ENCODE measurements around the gene HNF1B.
"Not testable (repeated sequence)": the region's sequence is repeated elsewhere in the genome, so short reads cannot be mapped to it uniquely, and the experiment has no call there.

Gene HNF1B

DNA sequence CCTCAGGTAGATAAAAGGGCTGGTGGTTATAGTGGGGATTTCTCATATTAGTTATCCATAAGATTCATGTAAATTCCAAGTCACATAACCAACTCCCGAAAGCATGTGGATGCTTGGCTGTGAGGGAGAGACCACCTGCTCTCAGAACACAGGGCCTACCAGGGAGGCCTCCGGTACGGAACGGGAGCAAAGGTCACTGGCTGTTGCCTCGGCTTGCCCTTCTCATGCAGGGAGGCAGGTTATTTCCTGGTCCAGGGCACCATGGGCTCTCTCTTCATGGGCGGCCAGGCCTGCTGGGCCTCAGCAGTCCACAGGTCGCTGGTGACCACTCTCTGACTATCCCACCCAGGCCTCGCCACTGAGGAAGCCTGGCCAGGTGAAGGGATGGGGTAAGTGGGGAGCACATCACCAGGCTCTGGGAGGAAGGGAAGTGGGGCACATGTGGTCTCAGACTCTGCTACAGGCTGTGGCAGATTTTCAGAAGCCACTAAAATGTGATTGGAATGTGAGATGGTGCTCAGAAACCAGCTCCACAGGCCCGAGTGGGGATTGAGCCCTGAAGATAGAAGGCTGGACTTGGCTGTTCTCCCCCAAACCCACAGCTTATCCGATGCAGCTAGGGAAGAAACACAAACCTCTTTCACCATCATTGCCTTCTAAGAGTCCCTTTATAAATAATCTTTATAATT lies 45.4 kb downstream of the HNF1B start:
- no peak for FAIRE-seq

DNA sequence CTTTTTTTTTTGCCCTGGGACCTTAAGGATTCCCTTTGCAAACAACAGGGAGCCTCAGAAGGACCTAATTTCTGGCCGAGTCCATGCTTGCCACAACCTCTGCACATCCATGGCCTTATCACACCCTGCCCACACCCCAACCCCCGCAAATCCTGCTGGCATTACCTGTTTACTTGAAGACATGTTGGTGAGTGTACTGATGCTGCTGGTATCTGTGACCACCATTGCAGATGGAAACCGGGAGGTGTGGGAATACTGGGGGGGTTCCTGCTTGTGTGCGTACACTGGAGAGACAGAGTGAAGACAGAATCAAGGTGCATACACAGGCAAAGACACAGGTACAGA lies 46.0 kb downstream of the HNF1B start:
- FAIRE-seq: no peak

DNA sequence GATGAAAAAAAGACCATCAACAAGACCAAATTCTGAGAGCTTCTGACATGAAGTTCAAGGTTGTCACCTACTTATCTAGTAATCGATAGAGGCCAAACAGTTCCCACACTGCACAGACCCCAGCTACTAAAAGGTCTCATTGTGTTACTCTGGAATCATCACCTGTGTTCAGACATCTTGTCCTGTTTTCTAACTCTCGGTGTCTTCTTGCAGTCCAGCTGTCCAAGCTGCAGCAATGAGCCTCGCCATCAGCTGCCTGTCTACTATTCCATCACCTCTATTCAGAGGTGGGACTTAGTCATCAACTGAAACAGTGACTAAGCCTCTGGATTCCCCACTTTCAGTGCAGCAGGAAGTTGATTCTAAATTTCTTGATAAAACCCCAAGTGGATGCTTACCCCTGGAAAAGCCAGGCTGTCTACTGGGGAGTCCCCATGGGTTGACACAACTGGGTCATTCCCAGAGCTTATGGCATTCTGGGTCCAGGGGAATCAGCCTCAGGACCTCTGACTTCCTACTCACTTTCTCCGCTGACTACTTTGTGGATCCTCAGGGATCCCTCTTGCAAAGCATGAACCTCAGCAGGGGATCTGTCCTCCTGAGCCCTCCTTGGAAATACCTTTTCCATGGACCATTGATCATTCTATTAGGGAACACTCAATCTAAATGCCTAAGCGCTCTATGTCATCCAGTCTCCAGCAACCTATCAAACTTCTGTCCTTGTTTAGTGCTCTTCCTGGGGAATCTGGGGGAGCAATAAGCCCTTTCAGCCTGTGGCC lies 46.5 kb downstream of the HNF1B start:
- FAIRE-seq: no peak

DNA sequence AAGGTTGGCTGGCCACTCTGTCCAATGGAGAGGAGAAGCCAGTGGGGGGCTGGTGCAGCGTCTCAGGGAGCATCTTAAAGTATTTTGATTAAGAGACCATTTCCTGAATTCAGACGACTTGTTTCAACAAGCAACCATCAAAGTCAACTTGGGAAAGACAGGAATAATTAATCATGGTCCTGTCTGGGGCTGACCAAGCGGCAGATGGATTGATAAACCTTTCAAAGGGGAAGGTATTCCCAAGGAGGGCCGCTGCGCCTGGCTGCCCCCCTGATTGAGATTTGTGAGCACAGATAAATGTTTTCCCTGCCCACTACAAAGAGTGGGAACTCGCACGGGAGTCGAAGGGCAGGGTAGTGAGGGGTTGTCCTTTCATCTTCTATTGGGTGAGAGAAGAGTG lies 47.5 kb downstream of the HNF1B start:
- FAIRE-seq: no peak

DNA sequence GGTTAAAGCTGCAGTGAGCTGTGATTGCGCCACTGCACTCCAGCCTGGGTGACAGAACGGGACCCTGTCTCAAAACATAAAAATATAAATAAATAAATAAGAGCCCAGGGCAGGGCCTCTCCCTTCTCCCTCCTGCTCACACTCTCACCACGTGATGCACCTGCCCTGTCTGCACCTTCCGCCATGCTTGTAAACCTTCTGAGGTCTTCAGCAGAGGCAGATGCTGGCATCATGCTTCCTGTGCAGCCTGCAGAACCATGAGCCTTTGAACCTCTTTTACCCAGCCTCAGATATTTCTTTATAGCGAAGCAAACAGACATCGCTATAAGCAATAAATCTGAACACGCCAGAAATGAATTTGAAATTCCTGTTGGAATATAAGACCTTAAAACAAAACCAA lies 48.5 kb downstream of the HNF1B start:
- no peak for FAIRE-seq

DNA sequence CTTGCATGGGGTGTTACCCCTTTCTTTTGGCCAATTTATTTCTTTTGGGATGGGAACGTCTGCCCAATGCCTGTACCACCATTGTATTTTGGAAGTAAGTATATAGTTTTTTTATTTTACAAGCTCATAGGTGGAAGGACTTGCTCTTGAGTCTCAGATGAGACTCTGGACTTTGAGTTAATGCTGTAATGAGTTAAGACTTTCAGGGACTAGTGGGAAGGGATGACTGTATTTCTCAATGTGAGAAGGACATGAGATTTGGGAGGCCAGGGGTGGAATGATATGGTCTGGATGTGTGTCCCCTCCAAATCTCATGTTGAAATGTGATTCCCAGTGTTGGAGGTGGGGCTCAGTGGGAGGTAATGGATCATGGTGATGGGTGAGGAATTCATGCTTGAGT lies 49.1 kb downstream of the HNF1B start:
- FAIRE-seq: no peak

DNA sequence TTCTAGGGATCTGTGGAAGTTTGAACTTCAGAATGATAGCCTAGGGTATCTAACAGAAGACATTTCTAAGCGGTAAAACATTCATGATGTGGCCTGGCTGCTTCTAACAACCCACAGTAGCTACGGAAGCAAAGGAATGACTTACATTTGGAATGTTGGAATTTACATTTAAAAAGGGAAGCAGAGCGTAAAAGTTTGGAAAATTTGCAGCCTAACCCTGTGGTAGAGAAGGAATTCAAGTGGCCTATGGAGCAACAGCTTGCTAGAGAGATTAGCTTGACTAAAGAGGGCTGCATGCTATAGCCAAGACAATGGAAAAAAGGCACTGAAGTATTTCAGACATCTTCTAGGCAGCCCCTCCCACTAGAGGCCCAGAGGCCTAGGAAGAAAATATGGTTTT lies 50.1 kb downstream of the HNF1B start:
- no peak for FAIRE-seq

DNA sequence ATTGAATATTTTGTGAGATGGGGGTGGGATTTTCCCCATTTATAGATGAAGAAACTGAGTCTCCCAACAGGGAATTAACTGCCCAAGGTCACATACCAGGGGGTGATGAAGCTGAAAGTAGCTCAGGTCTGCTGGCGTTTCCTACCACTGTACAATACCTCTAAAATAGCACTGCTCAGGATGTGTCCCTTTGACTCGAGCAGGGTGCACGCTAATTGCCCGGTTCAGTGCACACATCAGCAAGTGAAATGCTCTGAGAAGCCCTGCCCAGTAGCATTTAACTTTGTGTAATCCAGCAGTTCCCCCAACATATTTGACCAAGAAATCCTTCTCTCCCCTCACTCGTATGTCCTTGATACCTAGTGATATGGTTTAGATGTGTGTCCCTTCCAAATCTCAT lies 51.5 kb downstream of the HNF1B start:
- no peak for FAIRE-seq

DNA sequence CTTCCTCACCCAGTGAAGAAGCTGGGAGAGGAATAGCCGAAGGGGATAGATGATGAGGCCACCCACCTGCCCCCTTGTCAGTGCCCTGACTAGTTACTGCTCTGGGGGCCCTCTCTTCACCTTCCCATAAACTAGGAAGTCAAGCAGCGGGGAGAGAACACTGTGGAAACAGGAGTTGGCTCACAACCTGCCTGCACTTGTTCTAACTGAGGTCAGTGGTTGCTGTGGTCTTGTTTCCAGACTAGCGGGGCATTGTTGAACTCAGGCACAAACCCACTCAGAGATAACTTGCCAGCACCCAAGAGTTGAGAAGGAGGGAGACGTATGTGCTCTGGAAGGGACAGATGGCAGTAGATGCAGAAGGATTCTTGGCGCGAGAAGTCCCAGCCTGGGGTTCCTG lies 53.1 kb downstream of the HNF1B start:
- FAIRE-seq: no peak

DNA sequence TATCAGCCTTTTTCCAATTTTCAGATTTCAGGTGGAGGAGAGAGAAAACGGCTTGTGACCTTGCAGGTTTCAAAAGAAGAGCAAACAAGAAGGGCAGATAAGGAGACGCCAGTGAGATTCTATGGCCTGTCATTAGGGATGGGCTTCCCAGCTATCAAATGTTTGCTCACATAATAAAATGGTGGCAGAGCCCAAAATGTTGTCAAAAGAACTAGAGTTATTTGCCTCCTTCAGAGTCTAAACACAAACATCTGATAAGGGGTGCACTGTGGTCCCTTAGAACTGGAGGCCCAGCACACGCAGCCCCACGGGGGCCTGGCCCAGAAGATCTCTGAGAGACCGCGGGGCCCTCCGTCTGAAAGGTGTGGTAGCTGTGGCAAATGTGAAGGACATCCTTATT lies 55.5 kb downstream of the HNF1B start:
- no peak for FAIRE-seq

DNA sequence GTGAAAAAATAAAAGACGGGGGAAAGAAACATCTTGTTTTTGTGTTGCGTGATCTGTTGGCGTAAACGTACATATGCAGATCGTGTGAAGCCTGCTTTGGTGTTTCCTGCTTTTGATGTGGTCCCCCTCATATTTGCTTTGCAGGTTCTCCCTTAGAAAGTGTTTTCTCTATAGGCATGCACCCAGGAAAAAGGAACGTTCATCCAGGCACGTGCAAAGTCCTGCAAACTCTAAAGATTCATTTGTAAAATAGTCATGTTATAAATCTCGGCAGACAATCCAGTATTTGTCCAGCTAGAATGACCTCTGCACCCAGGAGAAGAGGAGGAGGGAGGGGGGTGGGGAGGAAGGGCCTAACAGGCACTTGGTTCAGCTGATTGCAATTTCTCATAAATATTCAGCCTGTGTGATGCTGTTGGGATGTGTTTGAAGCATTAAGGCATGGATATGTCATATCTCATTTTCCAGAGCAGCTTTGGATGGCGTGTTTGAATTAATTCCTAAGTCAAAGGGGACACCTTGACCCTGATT lies 61.3 kb downstream of the HNF1B start:
- no peak for FAIRE-seq

DNA sequence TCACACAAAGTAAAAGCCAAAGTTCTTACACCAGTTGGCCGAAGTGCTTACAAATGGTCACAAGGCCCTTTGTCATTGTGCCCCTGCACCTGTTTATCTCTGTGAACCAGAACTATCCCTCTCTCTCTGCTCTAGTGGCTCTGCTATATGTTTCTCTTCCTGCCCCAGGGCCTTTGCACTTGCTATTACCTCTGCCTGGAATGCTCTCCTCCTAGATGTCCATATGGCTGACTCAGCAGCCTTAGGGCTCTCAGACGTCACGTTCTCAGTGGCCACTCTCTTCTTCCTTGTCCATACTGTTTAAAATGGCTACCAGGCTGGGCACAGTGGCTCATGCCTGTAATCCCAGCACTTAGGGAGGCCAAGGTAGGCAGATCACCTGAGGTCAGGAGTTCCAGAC lies 62.9 kb downstream of the HNF1B start:
- no peak for FAIRE-seq

DNA sequence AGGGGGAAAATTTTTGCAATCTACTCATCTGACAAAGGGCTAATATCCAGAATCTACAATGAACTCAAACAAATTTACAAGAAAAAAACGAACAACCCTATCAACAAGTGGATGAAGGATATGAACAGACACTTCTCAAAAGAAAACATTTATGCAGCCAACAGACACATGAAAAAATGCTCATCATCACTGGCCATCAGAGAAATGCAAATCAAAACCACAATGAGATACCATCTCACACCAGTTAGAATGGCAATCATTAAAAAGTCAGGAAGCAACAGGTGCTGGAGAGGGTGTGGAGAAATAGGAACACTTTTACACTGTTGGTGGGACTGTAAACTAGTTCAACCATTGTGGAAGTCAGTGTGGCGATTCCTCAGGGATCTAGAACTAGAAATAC lies 64.9 kb downstream of the HNF1B start:
- not testable (repeated sequence) for FAIRE-seq

DNA sequence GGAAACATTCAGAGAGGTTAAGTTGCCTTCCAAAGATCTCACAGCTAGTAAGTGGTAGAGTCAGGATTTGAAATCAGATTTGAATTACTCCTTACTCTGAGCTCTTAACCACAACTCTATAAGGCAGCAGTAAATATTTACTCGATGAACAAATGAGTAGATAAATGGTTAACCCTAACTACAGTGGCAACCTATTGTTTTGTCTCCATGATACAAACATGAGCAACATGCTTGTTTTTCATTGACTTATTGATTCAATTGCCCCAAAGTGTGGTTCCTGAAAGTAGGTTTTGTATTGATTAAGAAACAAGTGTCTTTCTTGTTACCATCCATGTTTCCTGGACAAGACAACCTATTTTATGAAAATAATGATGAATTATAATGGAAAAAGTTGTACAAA lies 66.8 kb downstream of the HNF1B start:
- FAIRE-seq: no peak

DNA sequence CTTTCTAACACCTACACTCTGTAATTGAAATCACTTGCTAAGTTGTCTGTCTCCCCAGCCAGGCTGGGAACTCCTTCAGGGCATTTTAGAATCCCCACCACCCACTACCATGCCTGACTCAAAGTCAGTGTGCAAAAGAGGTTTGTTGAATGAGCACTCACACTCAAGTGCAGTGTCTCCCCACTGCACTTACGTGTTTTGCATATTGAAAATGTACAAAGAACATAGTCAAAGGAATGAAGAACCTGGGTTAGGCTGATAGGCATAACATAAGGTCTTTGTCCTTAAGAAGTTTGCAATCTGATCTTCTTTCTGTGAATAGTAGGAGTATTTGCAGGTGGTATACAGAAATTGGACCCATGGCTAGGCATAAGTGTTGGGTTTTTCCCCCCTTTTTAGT lies 67.8 kb downstream of the HNF1B start:
- no peak for FAIRE-seq

DNA sequence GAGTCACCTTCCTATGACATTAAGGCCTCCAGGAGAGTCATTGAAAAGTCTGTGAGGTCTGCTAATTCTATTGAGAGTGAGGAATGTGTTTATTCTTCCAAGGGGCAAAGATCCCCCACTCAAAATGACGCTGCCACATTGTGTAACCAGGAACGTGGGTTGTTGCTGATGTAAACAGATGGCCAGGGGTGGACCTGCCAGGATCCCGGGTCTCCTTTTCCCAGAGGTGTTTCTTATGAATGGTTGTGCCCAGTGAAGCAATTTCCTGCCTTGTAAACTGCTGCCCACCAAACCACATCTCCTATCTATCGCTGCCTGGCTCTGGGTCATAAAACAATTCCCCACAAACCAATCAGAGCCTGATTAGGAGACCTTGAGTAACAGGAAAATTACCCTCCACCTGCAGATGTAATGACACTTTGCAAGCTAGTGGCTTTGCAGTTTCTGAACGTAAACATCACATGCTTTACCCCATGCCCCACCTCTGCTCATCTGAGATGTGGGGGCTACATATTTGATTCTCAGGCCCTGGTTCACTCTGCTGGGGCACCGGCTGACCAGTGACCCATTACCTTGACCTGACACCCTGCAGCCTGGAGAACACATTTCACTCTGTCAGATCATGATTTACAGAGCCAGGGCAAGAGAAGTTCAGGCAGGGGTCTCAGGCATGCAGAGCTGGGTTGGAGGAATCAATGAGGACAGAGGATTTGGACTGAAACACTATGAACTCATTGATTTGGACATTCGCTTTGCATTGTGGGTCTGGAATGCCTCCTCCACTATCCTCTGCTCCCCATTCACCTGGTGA lies 68.5 kb downstream of the HNF1B start:
- FAIRE-seq: no peak

DNA sequence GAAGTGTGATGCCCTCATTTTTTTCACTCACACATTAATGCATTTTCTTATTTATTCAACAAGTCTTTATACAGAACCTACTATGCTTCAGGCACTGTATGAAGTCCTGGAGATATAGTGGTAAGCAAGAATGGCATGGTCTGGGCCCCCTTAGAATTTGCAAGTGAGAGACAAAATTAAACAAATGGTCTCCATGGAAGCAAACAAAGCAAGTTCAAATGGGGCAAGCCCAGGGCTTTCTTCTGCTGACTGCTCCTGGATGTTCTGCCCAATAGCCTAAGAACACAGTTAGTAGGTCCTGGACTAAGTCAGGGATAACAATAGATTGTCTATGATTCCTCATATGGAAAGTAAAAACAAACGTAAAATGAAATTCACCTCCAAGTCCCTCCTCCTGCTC lies 70.3 kb downstream of the HNF1B start:
- no peak for FAIRE-seq

DNA sequence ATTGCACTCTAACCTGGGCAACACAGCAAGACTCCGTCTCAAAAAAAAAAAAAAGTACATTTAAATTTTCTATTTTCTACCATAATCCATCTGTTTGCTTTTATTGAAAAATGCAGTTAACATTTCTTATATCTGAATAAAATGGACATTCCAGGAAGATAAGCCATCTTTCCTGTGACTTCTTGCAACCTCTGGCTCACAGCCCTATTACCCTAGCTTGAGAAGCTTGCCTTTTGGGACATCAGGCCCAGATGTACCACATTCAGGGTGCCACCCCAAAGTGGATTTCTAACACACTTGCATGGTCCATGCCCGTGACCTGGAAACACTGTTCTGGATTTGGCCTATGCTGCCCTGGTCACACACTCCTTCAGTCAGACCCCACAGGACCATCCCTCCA lies 71.5 kb downstream of the HNF1B start:
- FAIRE-seq: no peak

DNA sequence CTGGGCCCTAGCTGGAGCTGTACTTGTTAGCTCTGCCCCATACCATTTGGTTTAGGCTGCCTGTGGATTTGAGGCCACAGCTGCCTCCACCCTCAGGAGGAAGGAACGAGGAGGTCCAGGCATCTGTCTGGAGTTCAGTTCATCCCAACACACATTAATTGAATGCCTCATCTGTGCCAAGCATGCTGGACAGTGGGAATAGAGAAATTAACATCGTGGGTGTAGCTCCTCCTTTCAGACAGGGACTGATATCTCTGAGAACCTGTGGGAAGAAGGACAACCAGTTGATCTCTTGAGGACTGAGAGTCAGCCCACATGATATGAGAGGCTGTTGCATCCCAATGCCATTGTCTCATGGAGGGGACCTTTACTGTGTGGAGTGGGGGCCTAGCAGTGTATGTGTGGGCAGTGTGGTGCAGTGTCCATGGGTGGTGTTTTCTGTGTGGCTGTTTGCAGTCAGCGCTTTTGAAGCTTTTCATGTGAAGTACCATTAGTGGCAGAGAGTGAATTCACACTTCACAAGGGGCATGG lies 72.2 kb downstream of the HNF1B start:
- no peak for FAIRE-seq

DNA sequence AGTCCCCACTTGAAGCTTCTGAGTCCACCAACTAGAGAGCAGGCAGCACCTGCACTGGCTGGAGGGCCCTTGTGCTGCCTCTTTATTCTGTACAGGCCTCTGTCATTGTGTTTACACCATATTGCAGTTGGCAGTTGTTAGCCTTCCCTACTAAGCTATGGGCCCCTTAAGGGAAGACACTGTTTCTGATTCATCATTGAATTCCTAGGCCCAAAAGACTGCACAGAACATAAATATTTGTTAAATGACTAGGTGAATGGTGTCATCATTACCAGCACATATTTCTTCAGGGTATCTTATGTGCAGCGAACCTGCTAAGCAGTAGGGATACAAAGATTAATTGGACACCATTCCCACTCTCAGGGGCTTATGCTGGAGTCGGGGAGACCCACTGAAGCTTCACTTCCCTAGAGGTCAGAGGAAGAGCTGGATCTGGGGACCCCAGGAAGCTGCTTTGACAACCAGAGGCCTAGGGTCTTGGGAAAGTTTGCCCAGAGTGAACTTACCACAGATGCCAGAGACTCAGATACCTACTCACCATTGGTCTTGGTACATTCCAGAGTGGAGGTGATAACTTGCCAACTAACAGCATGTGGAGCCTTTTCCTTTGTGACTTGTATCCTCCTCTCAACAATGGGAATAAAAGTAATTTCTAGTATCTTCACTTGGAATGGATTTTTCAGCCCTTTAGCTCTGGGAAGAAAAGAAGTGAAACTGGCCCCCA lies 72.9 kb downstream of the HNF1B start:
- no peak for FAIRE-seq

DNA sequence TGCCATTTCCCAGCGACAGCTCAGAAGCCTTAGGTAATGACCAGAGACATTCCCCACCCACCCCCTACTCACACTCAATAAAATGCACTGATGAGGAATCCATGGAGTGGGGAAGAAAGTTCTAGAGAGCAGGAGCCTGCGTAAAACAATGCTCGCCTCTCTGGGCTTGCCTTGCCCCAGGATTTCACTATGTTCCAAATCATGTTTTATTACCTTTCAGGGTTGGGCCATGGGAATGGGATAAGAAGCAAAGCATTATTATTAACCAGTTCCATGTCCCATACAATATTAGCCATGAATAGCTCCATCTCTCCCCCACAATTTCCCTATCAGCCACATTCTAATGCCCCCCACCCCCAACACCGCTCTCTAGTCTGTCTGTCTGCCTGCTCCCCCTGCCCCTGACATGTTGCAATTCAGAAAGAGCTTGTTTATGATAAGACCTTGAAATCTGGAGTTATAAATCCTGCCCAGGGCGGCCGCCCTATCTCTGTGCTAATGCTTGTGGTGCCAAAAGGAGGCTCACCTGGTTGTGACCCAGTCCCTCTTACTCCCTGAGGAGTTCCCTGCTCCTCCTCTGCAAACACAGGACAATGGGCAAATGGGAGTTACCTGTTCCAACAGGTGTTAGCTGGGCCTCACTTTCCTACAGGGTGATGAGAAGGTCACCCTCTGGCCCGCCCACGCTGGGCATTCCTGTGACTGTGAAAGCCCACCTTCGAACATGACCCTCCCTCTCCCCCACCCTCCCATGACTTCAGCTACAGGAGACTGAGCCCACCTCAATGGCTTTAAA lies 73.6 kb downstream of the HNF1B start:
- FAIRE-seq: no peak

DNA sequence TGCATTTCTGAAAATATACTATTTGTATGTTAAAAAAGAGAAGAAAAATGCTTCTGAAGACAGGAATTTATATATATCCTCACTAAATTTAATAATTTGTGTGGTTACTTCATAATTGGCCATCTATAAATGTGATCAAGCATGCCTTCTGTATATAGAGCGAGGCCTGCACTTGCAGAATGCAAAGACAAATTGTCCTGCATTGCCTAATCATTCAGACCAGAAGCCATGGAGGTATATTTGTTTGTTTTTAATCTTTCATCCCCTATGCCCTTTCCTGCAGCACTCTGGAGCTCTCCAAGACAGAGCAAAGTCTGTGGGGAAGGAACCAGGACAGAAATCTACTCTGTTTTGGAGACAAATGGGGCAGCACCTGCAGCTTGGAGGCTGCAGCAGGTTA lies 77.8 kb downstream of the HNF1B start:
- FAIRE-seq: no peak
